22Rv1 (cell line): ENCODE results near the gene CES2.

ENCODE experiments used
- ZFX ChIP-seq: fragments of 450-650 bp; IDR thresholded peaks from 2 replicates; pipeline ENCODE4 v1.6.1; 2017; ENCODE audit warnings: antibody characterized with exemption, borderline replicate concordance
- TF ChIP-seq, protein P1 (sequence below): fragments of 450-650 bp; IDR thresholded peaks from 2 replicates; pipeline ENCODE4 v1.5.1; 2017; ENCODE audit warnings: mild to moderate bottlenecking

DNA sequence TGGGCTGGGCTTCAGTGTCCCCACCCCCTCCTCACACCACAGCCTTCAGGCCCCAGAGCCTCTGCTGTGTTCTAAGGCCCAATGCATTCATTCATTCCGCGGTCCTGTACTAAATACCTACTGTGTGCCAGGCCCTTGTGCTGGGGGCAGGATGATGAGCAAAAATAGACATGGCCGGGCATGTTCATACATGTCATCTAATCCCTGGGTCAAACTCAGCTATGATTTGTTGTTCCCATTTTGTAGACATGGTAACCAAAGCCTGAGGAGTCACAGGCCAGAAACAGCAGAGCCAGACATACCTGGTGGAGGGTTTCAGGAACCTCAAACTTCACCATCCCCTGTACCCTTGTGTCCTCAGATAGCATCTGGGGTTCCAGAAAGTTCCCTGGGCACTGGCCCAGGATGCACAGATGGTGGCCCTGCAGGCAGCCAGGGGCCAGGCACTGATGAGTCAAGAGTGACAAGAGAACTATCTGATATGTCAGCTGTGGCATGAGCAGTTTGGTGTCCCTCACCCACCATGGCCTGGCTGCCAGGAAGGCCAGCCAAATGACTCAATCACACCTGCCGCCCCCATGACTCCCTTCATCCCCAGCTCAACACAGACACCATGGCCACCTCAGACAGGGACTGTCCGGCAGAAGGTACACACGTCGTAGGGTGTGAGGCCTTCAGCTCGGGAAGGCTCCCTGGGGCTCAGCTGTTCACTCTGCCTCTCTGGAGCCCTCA, 7.2 kb upstream of the CES2 start:
- TF ChIP-seq, protein P1, sequence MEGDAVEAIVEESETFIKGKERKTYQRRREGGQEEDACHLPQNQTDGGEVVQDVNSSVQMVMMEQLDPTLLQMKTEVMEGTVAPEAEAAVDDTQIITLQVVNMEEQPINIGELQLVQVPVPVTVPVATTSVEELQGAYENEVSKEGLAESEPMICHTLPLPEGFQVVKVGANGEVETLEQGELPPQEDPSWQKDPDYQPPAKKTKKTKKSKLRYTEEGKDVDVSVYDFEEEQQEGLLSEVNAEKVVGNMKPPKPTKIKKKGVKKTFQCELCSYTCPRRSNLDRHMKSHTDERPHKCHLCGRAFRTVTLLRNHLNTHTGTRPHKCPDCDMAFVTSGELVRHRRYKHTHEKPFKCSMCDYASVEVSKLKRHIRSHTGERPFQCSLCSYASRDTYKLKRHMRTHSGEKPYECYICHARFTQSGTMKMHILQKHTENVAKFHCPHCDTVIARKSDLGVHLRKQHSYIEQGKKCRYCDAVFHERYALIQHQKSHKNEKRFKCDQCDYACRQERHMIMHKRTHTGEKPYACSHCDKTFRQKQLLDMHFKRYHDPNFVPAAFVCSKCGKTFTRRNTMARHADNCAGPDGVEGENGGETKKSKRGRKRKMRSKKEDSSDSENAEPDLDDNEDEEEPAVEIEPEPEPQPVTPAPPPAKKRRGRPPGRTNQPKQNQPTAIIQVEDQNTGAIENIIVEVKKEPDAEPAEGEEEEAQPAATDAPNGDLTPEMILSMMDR, result no peak
- no peak for TF ChIP-seq ZFX
